ENCODE data around the gene WASF3. TPM values are rescaled to one million over a fixed set of nuclear protein-coding genes. Genes with fewer than 3 reads are reported as not detected.
A peak's percentile ranks its signal among the peaks of the same experiment; 100 is the strongest.

The WASF3 gene
- total and polyA plus RNA-seq, 2 experiments from 2014 or later: 17.3 to 34.5 TPM

DNA sequence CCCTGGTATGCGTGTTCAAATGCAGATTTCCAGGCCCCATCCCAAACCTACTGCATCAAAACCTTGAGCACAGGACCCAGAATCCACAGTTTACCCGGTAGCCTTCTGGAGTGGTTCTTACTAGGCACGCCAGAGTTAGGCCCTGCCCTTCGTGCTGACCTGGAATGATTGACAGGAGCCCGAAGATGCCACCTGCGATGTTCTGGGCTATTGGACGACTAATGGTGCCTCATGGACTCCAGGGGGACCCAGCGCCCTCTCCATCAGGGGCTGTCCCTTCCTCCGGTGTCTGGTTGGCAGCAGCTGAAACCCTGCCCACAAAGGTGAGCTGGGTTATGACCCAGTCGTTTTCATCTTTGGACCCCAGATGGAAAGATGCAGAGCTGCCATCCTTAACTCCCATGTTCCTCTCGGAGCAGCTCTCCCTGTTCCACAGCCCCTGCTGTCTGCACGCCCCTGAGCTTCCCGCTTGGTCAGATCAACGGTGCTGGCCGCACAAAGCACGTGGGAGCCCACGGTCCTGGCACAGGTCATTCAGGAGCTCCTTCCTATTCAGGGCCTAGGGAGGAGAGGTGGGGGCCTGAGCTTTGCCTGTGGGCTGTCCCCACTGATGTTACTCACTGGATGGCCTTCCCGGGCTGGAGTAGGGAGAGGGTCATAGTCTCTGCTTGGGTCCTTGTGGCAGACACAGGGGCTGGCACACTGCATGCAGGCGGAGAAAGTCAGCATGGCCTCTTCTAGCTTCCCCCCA, 137.3 kb downstream of the WASF3 start:
- Histone ChIP-seq H3K27me3 (no peaks in the 10 kb centered on the region), H3K4me1 (ENCODE audit: low read depth) (no peaks in the 10 kb centered on the region)
- DNase-seq (ENCODE audit: low read depth in 1 of 2, low spot score in 1 of 2): no peak

DNA sequence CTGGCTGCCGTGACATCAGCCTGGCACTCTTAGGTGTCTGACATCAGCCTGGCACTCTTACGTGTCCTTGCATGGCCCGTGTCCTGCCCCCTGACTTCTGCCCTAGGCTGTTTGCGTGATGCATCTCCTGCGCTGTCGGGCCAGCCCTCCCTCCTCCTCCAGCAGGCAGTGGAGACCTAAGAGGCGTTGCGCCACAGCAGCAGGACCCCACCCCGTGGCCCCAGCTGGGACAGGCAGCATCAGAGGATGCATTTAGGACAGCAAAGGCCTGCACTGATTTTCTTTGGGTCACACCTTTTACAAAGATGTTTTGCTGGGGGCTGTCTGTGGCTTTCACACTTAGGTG, 137.8 kb downstream of the WASF3 start:
- TF ChIP-seq, protein P1, sequence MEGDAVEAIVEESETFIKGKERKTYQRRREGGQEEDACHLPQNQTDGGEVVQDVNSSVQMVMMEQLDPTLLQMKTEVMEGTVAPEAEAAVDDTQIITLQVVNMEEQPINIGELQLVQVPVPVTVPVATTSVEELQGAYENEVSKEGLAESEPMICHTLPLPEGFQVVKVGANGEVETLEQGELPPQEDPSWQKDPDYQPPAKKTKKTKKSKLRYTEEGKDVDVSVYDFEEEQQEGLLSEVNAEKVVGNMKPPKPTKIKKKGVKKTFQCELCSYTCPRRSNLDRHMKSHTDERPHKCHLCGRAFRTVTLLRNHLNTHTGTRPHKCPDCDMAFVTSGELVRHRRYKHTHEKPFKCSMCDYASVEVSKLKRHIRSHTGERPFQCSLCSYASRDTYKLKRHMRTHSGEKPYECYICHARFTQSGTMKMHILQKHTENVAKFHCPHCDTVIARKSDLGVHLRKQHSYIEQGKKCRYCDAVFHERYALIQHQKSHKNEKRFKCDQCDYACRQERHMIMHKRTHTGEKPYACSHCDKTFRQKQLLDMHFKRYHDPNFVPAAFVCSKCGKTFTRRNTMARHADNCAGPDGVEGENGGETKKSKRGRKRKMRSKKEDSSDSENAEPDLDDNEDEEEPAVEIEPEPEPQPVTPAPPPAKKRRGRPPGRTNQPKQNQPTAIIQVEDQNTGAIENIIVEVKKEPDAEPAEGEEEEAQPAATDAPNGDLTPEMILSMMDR (IDR thresholded peaks at IDR 0.05; ENCODE audit: low read depth, low read length): no peak
- Histone ChIP-seq H3K4me1 (ENCODE audit: low read depth) (no peaks in the 10 kb centered on the region), H3K27me3 (no peaks in the 10 kb centered on the region), H3K4me3 (no peak overlapping the region), H3K27ac (no peak overlapping the region), H3K9me3 (ENCODE audit: low read depth) (no peaks in the 10 kb centered on the region), H3K36me3 (no peaks in the 10 kb centered on the region)
- DNase-seq (ENCODE audit: low read depth in 1 of 2, low spot score in 1 of 2): no peak

More for the DNA sequence above, 137.3 kb downstream of the WASF3 start:
- no peaks in the 10 kb centered on the region for H3K9me3 ChIP-seq (ENCODE audit: low read depth)
- H3K4me3 ChIP-seq: no peak overlapping the region
- no peak overlapping the region for H3K27ac ChIP-seq
- TF ChIP-seq, protein P1 (IDR thresholded peaks at IDR 0.05; ENCODE audit: low read depth, low read length): no peak
- H3K36me3 ChIP-seq: no peaks in the 10 kb centered on the region

DNA sequence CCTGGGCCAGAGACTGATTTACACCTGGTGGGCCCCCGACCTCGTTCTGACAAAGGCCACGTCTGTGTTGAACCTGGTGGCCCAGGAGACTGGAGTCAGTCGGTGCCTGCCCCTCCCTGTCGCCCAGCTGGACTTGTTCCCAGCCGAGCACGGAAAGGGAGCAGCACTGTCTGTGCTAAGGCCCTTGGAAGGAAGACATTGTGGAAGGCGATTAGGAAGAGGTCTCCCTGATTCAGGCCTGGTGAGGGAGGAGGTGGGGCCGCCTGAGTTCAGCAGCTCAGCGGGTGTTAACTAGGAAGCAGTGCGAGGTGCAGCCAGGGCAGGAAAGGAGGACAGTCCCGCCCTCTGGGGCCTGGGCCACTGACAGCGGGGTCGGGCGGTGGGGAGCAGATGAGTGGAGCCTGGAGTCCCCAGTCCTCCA, 138.4 kb downstream of the WASF3 start:
- H3K27me3 ChIP-seq: no peaks in the 10 kb centered on the region
- no peak overlapping the region for H3K4me3 ChIP-seq
- H3K27ac ChIP-seq: no peak overlapping the region
- TF ChIP-seq, protein P1 (IDR thresholded peaks at IDR 0.05; ENCODE audit: low read depth, low read length): no peak
- H3K9me3 ChIP-seq (ENCODE audit: low read depth): no peaks in the 10 kb centered on the region
- H3K4me1 ChIP-seq (ENCODE audit: low read depth): no peaks in the 10 kb centered on the region
- H3K36me3 ChIP-seq: no peaks in the 10 kb centered on the region
- no peak for DNase-seq (ENCODE audit: low read depth in 1 of 2, low spot score in 1 of 2)

DNA sequence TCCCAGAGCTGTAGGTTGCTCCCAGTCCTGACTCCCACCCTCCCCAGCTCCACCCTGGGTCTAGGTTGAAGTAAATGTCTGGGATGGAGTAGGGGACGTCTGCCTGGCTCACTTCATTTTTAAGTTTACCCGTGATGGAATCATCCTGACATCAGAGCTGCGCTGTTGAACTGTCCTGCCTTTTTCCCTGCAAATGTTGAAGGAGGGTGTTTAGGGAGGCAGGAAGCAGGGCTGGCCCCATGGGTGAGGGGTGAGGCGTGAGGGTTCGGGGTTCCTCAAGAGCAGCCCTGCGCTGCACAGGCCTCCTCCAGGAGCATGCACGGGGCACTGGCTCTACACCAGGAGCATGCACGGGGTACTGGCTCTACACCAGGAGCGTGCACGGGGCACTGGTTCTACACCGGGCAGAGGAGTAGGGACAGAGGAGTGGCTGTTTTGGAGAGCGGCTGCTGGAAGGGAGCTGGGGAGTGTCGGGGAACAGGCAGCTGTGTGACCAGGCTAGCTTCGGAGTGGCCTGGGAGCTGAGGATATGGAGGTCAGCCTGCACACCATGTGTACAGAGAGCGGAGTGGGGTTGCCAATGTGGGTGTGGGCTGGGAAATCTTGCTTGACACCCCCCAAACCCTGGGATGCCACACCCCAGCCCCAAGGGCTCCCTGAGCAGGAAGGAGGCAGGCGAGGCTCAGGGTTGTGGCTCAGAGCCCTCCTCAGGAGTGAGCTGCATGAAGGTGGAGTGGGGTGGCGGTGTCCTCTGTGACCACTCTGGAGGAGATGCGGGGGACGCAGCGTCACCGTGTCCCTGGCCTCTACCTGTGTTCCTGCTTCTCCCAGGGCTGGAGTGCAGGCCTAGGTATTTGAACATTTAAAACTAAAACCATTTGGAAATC, 139.8 kb downstream of the WASF3 start:
- Histone ChIP-seq H3K36me3 (no peaks in the 10 kb centered on the region), H3K9me3 (ENCODE audit: low read depth) (no peaks in the 10 kb centered on the region), H3K4me3 (no peak overlapping the region), H3K27me3 (no peaks in the 10 kb centered on the region), H3K27ac (no peak overlapping the region), H3K4me1 (ENCODE audit: low read depth) (no peaks in the 10 kb centered on the region)
- TF ChIP-seq, protein P1 (IDR thresholded peaks at IDR 0.05; ENCODE audit: low read depth, low read length): no peak
- no peak for DNase-seq (ENCODE audit: low read depth in 1 of 2, low spot score in 1 of 2)

DNA sequence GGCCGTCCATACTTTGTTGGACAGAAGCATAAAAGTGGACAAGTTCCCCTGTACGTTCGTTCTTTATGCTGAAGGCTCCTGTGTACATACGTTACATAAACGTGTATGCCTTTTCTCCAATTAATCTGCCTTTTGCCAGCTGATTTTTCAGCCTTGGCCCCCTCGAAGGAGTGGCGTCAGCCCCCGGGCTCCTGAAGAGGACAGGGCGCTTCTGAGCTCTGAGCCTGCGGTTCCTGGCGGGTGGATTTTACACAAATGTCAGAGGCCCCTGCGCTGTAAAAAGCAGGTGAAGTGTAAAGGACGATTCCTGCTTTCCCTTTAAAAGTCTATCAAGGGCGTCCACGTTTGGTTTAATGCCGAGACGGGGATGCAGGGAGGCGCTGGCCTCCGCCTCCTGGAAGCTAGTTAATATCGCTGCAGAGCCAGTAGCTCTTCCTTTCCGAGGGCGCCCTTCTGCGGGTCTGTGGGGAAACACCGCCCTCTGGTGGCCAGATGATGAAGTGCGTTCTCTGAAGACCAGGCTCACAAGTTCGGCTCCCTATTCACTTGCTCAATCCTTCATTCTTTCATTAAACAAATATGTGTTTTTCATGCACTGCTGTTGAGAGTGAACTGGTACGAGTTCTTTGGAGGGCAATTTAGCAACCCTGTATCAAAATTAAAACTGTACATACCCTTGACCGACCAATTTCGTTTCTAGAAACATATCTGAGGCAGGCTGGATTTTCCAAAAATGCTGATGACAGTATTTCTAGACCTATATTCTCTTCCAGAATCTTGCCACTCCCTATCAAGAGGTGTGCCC, 141.1 kb downstream of the WASF3 start:
- no peaks in the 10 kb centered on the region for H3K9me3 ChIP-seq (ENCODE audit: low read depth)
- no peak overlapping the region for H3K4me3 ChIP-seq
- H3K27me3 ChIP-seq: no peaks in the 10 kb centered on the region
- TF ChIP-seq, protein P1 (IDR thresholded peaks at IDR 0.05; ENCODE audit: low read depth, low read length): peak; percentile 92
- no peaks in the 10 kb centered on the region for H3K4me1 ChIP-seq (ENCODE audit: low read depth)
- no peaks in the 10 kb centered on the region for H3K36me3 ChIP-seq
- peak; percentile 74 to 92 for DNase-seq (ENCODE audit: low read depth in 1 of 2, low spot score in 1 of 2)
- no peak overlapping the region for H3K27ac ChIP-seq
